GM10248 (cell line): ENCODE results near the gene SYAP1.

Experiments used
- CTCF ChIA-PET: fragments of 300-600 bp; sonication (Branson Sonifier 250); formaldehyde crosslinking; extraction: SDS; loops from one replicate; lab custom pipeline; 2021; ENCODE audit warnings: antibody characterized with exemption; lab: Yijun Ruan, JAX
- POLR2A ChIA-PET: fragments of 350-650 bp; sonication (Branson Sonifier 250); formaldehyde crosslinking; extraction: SDS; loops from one replicate; lab custom pipeline; 2020; ENCODE audit warnings: antibody characterized with exemption; lab: Yijun Ruan, JAX
- DNase-seq: peaks from one replicate; pipeline ENCODE4 v3.0.0; 2012; ENCODE audit errors: extremely low spot score
- TF ChIP-seq, protein P1 (sequence below): IDR thresholded peaks from 2 replicates; pipeline ENCODE4 v1.5.1; 2012; ENCODE audit warnings: mild to moderate bottlenecking, low read depth; ENCODE audit errors: extremely low read depth, missing control alignments, control extremely low read depth

Gene SYAP1, protein sequence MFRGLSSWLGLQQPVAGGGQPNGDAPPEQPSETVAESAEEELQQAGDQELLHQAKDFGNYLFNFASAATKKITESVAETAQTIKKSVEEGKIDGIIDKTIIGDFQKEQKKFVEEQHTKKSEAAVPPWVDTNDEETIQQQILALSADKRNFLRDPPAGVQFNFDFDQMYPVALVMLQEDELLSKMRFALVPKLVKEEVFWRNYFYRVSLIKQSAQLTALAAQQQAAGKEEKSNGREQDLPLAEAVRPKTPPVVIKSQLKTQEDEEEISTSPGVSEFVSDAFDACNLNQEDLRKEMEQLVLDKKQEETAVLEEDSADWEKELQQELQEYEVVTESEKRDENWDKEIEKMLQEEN

DNA sequence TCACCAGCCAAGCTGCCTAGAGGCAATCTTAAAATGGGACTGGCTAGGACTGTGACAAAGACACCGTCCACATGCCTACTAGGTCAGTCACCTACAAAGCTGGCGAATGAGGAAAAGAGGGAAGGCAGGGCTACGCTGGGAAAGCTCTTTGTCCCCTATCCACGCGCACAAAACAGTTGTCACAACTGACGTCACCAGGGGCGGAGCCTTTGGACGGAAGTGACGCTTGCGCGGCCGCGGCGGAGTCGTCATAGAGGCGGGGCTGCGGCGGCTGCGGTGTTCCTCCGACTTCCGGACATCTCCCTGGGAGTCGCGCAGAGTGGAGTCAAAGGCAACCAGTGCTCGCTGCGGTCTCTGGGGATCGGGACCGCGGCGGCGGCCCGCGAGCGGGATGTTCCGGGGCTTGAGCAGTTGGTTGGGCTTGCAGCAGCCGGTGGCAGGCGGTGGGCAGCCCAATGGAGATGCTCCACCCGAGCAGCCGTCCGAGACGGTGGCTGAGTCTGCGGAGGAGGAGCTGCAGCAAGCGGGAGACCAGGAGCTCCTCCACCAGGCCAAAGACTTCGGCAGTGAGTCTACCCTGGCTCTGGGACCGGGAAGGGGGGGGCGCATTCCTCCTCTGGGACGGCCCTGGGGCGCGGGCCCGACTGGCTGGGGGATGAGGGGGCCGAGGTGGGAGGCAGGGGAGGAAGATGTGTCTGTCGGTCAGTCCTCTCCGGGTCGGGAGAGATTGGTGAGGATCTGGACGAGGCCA lies at the start of gene SYAP1:
Gene SYAP1, plus strand, starts transcription at position 279 of the 751 bp plus-strand sequence. Its CDS starts 113 bp downstream, at position 392.
- TF ChIP-seq, protein P1, sequence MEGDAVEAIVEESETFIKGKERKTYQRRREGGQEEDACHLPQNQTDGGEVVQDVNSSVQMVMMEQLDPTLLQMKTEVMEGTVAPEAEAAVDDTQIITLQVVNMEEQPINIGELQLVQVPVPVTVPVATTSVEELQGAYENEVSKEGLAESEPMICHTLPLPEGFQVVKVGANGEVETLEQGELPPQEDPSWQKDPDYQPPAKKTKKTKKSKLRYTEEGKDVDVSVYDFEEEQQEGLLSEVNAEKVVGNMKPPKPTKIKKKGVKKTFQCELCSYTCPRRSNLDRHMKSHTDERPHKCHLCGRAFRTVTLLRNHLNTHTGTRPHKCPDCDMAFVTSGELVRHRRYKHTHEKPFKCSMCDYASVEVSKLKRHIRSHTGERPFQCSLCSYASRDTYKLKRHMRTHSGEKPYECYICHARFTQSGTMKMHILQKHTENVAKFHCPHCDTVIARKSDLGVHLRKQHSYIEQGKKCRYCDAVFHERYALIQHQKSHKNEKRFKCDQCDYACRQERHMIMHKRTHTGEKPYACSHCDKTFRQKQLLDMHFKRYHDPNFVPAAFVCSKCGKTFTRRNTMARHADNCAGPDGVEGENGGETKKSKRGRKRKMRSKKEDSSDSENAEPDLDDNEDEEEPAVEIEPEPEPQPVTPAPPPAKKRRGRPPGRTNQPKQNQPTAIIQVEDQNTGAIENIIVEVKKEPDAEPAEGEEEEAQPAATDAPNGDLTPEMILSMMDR: no peak
- peak; percentile 87 for DNase-seq
- CTCF ChIA-PET: interaction anchor here (1.0 to 1.3 kb wide), 3 partner anchors 14 to 16 kb away, joined by 3 to 4 read pairs (median 3); no protein-coding TSS in a partner anchor
- POLR2A ChIA-PET: interaction anchor here (0.6 kb wide), 1 partner anchor 81 kb away, joined by 4 read pairs; no protein-coding TSS in a partner anchor

DNA sequence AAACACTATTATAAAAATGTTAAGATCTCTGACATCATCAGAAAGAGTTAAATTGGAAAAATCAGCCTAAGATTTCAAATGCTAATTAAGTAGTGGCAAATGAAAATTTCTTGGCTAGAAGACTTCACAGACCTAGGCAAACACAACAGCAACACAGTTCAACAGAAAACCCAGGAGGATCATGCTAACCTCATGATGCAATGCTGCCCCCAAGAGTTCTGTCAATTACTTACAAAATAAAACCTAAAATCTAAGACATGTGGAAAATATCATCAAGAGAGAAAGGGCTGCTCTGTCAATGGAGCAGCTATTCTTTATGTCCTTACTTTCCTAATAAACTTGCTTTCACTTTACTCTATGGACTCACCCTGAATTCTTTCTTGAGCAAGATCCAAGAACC lies 48.4 kb upstream of the SYAP1 start:
- TF ChIP-seq, protein P1: no peak
- ChIA-PET CTCF (no interaction called here), POLR2A (no interaction called here)
- DNase-seq: peak; percentile 35

- ChIA-PET CTCF (no interaction called here), POLR2A (no interaction called here)
- TF ChIP-seq, protein P1: no peak
- DNase-seq: no peak
Measured at GRCh38 chrX:16678689-16679088, 40.7 kb upstream of the SYAP1 start.

GRCh38 chrX:16683007-16683664 lies 36.3 kb upstream of the SYAP1 start:
- DNase-seq: no peak
- ChIA-PET POLR2A (no interaction called here), CTCF (interaction anchor here (2.5 kb wide), 1 partner anchor 11 kb away, joined by 7 read pairs; no protein-coding TSS in a partner anchor)
- TF ChIP-seq, protein P1: no peak

DNA sequence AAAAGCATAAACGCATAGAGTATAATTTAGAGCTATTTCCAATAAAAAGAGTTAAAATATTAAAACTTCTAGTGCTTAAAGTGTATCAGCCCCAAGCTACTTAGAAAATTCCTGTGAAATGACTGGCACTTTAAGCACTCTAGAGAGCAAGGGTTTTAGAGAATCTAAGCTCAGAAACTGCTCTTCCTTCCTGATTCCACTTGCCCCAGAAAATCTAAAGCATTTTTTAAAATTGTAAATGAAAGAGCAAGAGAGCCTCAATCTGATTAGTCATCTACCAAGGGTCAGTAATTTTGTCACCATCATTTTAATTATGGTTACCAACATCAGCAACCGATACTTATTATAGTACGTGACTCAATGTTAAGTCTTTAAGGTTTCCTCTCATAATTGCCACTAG lies 31.9 kb upstream of the SYAP1 start:
- TF ChIP-seq, protein P1: no peak
- no peak for DNase-seq
- ChIA-PET CTCF (no interaction called here), POLR2A (interaction anchor here (0.6 kb wide), 1 partner anchor 25 kb away, joined by 3 read pairs; no protein-coding TSS in a partner anchor)
